Neural cell (in vitro differentiated cells): ENCODE measurements around the gene DUS1L. TPM values are rescaled to one million over a fixed set of nuclear protein-coding genes. Genes with fewer than 3 reads are reported as not detected.

ENCODE experiments used
- H2AFZ ChIP-seq: fragments of 200-600, 300-800 bp; sonication (generic), shearing (Covaris generic); 2 replicates; pipeline ENCODE4 v1.6.0; 2014; ENCODE audit warnings: low read depth, mild to moderate bottlenecking, antibody characterized with exemption, low read length, moderate library complexity
- H3F3A ChIP-seq: fragments of 200-600 bp; shearing (Covaris generic); 2 replicates; pipeline ENCODE4 v1.6.1; 2016; ENCODE audit warnings: mild to moderate bottlenecking, moderate library complexity, mixed read lengths, antibody characterized with exemption, low read length; ENCODE audit not compliant: insufficient read depth, poor library complexity, severe bottlenecking
- H3K27ac ChIP-seq: fragments of 200-600, 300-800 bp; sonication (generic), shearing (Covaris generic); 2 replicates; pipeline ENCODE4 v1.5.1; 2014; ENCODE audit warnings: mild to moderate bottlenecking, low read length, moderate library complexity
- H3K27me3 ChIP-seq: fragments of 300-800, 200-600 bp; sonication (generic), shearing (Covaris generic); 2 replicates; pipeline ENCODE4 v1.6.0; 2014; ENCODE audit warnings: mild to moderate bottlenecking, low read depth, low read length, moderate library complexity; ENCODE audit not compliant: insufficient read depth
- H3K36me3 ChIP-seq: fragments of 300-800, 200-600 bp; sonication (generic), shearing (Covaris generic); 2 replicates; pipeline ENCODE4 v1.5.1; 2014; ENCODE audit warnings: mild to moderate bottlenecking, antibody characterized with exemption, low read length, moderate library complexity; ENCODE audit not compliant: insufficient read depth
- H3K4me2 ChIP-seq: fragments of 300-800, 200-600 bp; sonication (generic), shearing (Covaris generic); 2 replicates; pipeline ENCODE4 v1.6.0; 2014; ENCODE audit warnings: mild to moderate bottlenecking, low read length
- H3K4me3 ChIP-seq: fragments of 300-800, 200-600 bp; sonication (generic), shearing (Covaris generic); 2 replicates; pipeline ENCODE4 v1.5.1; 2014; ENCODE audit warnings: mild to moderate bottlenecking, low read length, moderate library complexity
- H3K79me2 ChIP-seq: fragments of 200-600 bp; shearing (Covaris generic); replicated peaks from 2 replicates; pipeline ENCODE4 v1.6.0; 2014; ENCODE audit warnings: mild to moderate bottlenecking, low read length, moderate library complexity; ENCODE audit not compliant: insufficient read depth
- H3K9ac ChIP-seq: fragments of 300-800, 200-600 bp; sonication (generic), shearing (Covaris generic); 2 replicates; pipeline ENCODE4 v1.6.1; 2016; ENCODE audit warnings: mild to moderate bottlenecking, low read length, mixed read lengths
- H3K9me2 ChIP-seq: fragments of 200-600 bp; shearing (Covaris generic); 2 replicates; pipeline ENCODE4 v1.6.1; 2016; ENCODE audit warnings: mild to moderate bottlenecking, low read length, mixed read lengths; ENCODE audit not compliant: insufficient read depth
- H3K9me3 ChIP-seq: fragments of 200-600, 300-800 bp; sonication (generic), shearing (Covaris generic); 2 replicates; pipeline ENCODE4 v1.6.1; 2016; ENCODE audit warnings: mild to moderate bottlenecking, mixed run types, low read length, moderate library complexity, mixed read lengths
- H4K20me1 ChIP-seq: fragments of 200-600 bp; shearing (Covaris generic); 2 replicates; pipeline ENCODE4 v1.6.1; 2016; ENCODE audit warnings: mild to moderate bottlenecking, mixed run types; ENCODE audit not compliant: insufficient read depth
- CTCF ChIP-seq: fragments of 450-650 bp; IDR thresholded peaks from 2 replicates; pipeline ENCODE4 v1.5.1; 2014; ENCODE audit warnings: antibody characterized with exemption, mild to moderate bottlenecking, moderate library complexity; ENCODE audit not compliant: poor library complexity, severe bottlenecking
- EP300 ChIP-seq: fragments of 450-650 bp; conservative IDR thresholded peaks from 2 replicates; pipeline ENCODE4 v1.6.1; 2014; ENCODE audit warnings: antibody characterized with exemption, mild to moderate bottlenecking, moderate library complexity; ENCODE audit not compliant: poor library complexity, severe bottlenecking
- EZH2 ChIP-seq: fragments of 200-600, 300-800 bp; shearing (Covaris generic), sonication (generic); IDR thresholded peaks from 2 replicates; pipeline ENCODE4 v1.6.1; 2014; ENCODE audit warnings: antibody characterized with exemption, low read length, borderline replicate concordance, mild to moderate bottlenecking; ENCODE audit not compliant: insufficient read depth, poor library complexity, severe bottlenecking
- MXI1 ChIP-seq: fragments of 450-650 bp; conservative IDR thresholded peaks from 2 replicates; pipeline ENCODE4 v1.6.1; 2014; ENCODE audit warnings: antibody characterized with exemption, mild to moderate bottlenecking; ENCODE audit not compliant: poor library complexity, severe bottlenecking
- POLR2AphosphoS5 ChIP-seq: IDR thresholded peaks from 2 replicates; pipeline ENCODE4 v1.6.1; 2012
- RAD21 ChIP-seq: fragments of 450-650 bp; conservative IDR thresholded peaks from 2 replicates; pipeline ENCODE4 v1.6.1; 2014; ENCODE audit warnings: antibody characterized with exemption, mild to moderate bottlenecking, moderate library complexity
- REST ChIP-seq: IDR thresholded peaks from 2 replicates; pipeline ENCODE4 v1.6.1; 2012; ENCODE audit warnings: borderline replicate concordance
- SMC3 ChIP-seq: fragments of 450-650 bp; conservative IDR thresholded peaks from 2 replicates; pipeline ENCODE4 v1.6.1; 2014; ENCODE audit warnings: antibody characterized with exemption, mild to moderate bottlenecking, moderate library complexity; ENCODE audit not compliant: poor library complexity
- TAF1 ChIP-seq: IDR thresholded peaks from 2 replicates; pipeline ENCODE4 v1.6.1; 2012; ENCODE audit warnings: low read depth
- polyA plus RNA-seq: library from polyadenylated mRNA; depleted of rRNA; stranded (reverse); fragments of >200 nt; gene quantifications from 2 replicates; pipeline ENCODE4 v1.2.3, GENCODE V29; 2014

Gene DUS1L
- polyA plus RNA-seq, 1 donor from 2014 or later, result 100 TPM

GRCh38 chr17:82021107-82021899 is 44.3 kb downstream of the DUS1L start:
- TF ChIP-seq MXI1 (no peak), EZH2 (no peak), SMC3 (peak; percentile 74), CTCF (peak; percentile 72), RAD21 (peak; percentile 76), REST (no peak), EP300 (no peak), TAF1 (no peak), POLR2AphosphoS5 (no peak)
- peak overlapping the region; percentile 62 for H3K4me2 ChIP-seq
- H2AFZ ChIP-seq, result no peak overlapping the region
- no peak overlapping the region for H3K27ac ChIP-seq
- H3K36me3 ChIP-seq, result no peaks in the 10 kb centered on the region
- no peaks in the 10 kb centered on the region for H3K9me3 ChIP-seq
- no peaks in the 10 kb centered on the region for H3K27me3 ChIP-seq
- no peaks in the 10 kb centered on the region for H3K9me2 ChIP-seq
- peak overlapping the region; percentile 96 for H3K4me3 ChIP-seq
- H3K9ac ChIP-seq, result peak overlapping the region; percentile 77
- H3K79me2 ChIP-seq, result peaks cover 11% of the 10 kb centered on the region
- H4K20me1 ChIP-seq, result no peaks in the 10 kb centered on the region
- no peaks in the 10 kb centered on the region for H3F3A ChIP-seq

- no peak for TF ChIP-seq MXI1
- no peak for TF ChIP-seq TAF1
- no peak for TF ChIP-seq SMC3
- TF ChIP-seq REST, result no peak
- no peak for TF ChIP-seq RAD21
- no peak for TF ChIP-seq EZH2
- TF ChIP-seq POLR2AphosphoS5, result no peak
- no peaks in the 10 kb centered on the region for H4K20me1 ChIP-seq
- H3F3A ChIP-seq, result no peaks in the 10 kb centered on the region
- H3K4me2 ChIP-seq, result no peak overlapping the region
- no peaks in the 10 kb centered on the region for H3K9me2 ChIP-seq
- no peaks in the 10 kb centered on the region for H3K27me3 ChIP-seq
- no peaks in the 10 kb centered on the region for H3K9me3 ChIP-seq
- no peak overlapping the region for H3K9ac ChIP-seq
- no peak overlapping the region for H2AFZ ChIP-seq
- no peaks in the 10 kb centered on the region for H3K36me3 ChIP-seq
- H3K27ac ChIP-seq, result no peak overlapping the region
- H3K4me3 ChIP-seq, result peak overlapping the region; percentile 96
- peaks cover 11% of the 10 kb centered on the region for H3K79me2 ChIP-seq
These were observed 45.0 kb downstream of the DUS1L start for GRCh38 chr17:82020572-82021106.
